Loucy (cell line): ENCODE data around the gene NOTCH1.

Source experiments
- CTCF ChIP-seq: fragments of 200-600 bp; sonication (generic); conservative IDR thresholded peaks from 2 replicates; pipeline ENCODE4 v1.5.1; 2014; ENCODE audit warnings: mild to moderate bottlenecking, antibody characterized with exemption, low read length
- EZH2phosphoT487 ChIP-seq: fragments of 200-600 bp; IDR thresholded peaks from 2 replicates; pipeline ENCODE4 v1.6.1; 2018; ENCODE audit warnings: antibody characterized with exemption, mild to moderate bottlenecking, moderate library complexity, borderline replicate concordance

- TF ChIP-seq EZH2phosphoT487: no peak
- TF ChIP-seq CTCF: no peak
Observed at GRCh38 chr9:136509549-136509948, 36.3 kb downstream of the NOTCH1 start.
